ENCODE results near the gene JAKMIP3. TPM values are rescaled to one million over a fixed set of nuclear protein-coding genes. Genes with fewer than 3 reads are reported as not detected.

The JAKMIP3 gene
- polyA plus RNA-seq, 2 of the 4 experiments (the other 2 are of a cell fraction): 3.1 to 4.1 TPM

GRCh38 chr10:132036887-132037675 is 28.7 kb upstream of the JAKMIP3 start (continued):
- TF ChIP-seq CTCF (IDR thresholded peaks at IDR 0.05) (peak; percentile 45; the same call in 2 of the 3 replicates), RNF2 (IDR thresholded peaks at IDR 0.05; ENCODE audit: borderline replicate concordance, low read depth) (no peak), ZNF302 (CRISPR knock-in tag; IDR thresholded peaks at IDR 0.05) (no peak), JUNB (IDR thresholded peaks at IDR 0.05) (no peak), BHLHE40 (IDR thresholded peaks at IDR 0.05; ENCODE audit: low read depth, low read length) (no peak), RCOR1 (IDR thresholded peaks at IDR 0.05; ENCODE audit: low read depth, low read length) (no peak), CBX2 (IDR thresholded peaks at IDR 0.05; ENCODE audit: borderline replicate concordance, low read depth) (no peak), HMGXB4 (CRISPR knock-in tag; IDR thresholded peaks at IDR 0.05; ENCODE audit: borderline replicate concordance) (no peak), E2F6 (IDR thresholded peaks at IDR 0.05; ENCODE audit: borderline replicate concordance, low read depth) (no peak), RAD21 (conservative IDR thresholded peaks at IDR 0.05 in 1 of 2, IDR thresholded peaks at IDR 0.05 in 1 of 2) (peak; percentile 3 to 43; a peak in 3 of 5 replicates), MYC (IDR thresholded peaks at IDR 0.05; ENCODE audit: borderline replicate concordance, low read length) (no peak), KDM5A (IDR thresholded peaks at IDR 0.05) (no peak)

- ATAC-seq (no peak), FAIRE-seq (no peak), DNase-seq (ENCODE audit: low read depth in 1 of 2, low spot score in 1 of 2) (no peak)
- Histone ChIP-seq H3K9me3 (no peaks in the 10 kb centered on the region), H3K4me2 (no peak overlapping the region), H3K4me3 (no peak overlapping the region), H3K27ac (no peak overlapping the region), H3K4me1 (0 out of 3 replicates have a peak, but pooled peaks cover 3% of the 10 kb centered on the region)
- POLR2A ChIA-PET: no interaction called here
- 92% methylated on average over 10 of the region's 10 CpGs for WGBS (ENCODE audit: missing lambda C conversion rate)
- no peak for TF ChIP-seq FOSL2 (IDR thresholded peaks at IDR 0.05)
- no peak for TF ChIP-seq FOSL2 (CRISPR knock-in tag; IDR thresholded peaks at IDR 0.05)
- TF ChIP-seq HOXB13 (CRISPR knock-in tag; IDR thresholded peaks at IDR 0.05; ENCODE audit: low read depth): no peak
- TF ChIP-seq RFX5 (IDR thresholded peaks at IDR 0.05): no peak
- TF ChIP-seq E2F6 (IDR thresholded peaks at IDR 0.05; ENCODE audit: borderline replicate concordance, low read depth): no peak
- no peak for TF ChIP-seq ZC3H11A (IDR thresholded peaks at IDR 0.05)
- CTCF ChIA-PET: interaction anchor here (1.5 to 5.1 kb wide), 3 partner anchors 11 to 617 kb away, joined by 3 to 25 read pairs (median 22); no protein-coding TSS in a partner anchor
These were observed 28.1 kb upstream of the JAKMIP3 start for GRCh38 chr10:132037676-132037975.

GRCh38 chr10:132039371-132039770 is 26.4 kb upstream of the JAKMIP3 start:
- Histone ChIP-seq H3K4me1 (0 out of 3 replicates have a peak, but pooled peaks cover 3% of the 10 kb centered on the region), H3K9me3 (no peaks in the 10 kb centered on the region), H3K4me3 (no peak overlapping the region), H3K4me2 (no peak overlapping the region), H3K27ac (no peak overlapping the region)
- FAIRE-seq (no peak), ATAC-seq (no peak), DNase-seq (ENCODE audit: low read depth in 1 of 2, low spot score in 1 of 2) (no peak)
- CTCF ChIA-PET: interaction anchor here (0.9 to 5.1 kb wide), 5 partner anchors 8 to 104 kb away, joined by 3 to 25 read pairs (median 18); no protein-coding TSS in a partner anchor
- 73% methylated on average over 3 of the region's 8 CpGs for WGBS (ENCODE audit: missing lambda C conversion rate)
- TF ChIP-seq RARB (CRISPR knock-in tag; IDR thresholded peaks at IDR 0.05) (no peak), KDM5A (IDR thresholded peaks at IDR 0.05) (no peak), RNF2 (IDR thresholded peaks at IDR 0.05; ENCODE audit: borderline replicate concordance, low read depth) (no peak), CHD2 (IDR thresholded peaks at IDR 0.05; ENCODE audit: low read length, partially characterized antibody) (no peak), HDAC2 (IDR thresholded peaks at IDR 0.05) (no peak), HOXB5 (CRISPR knock-in tag; IDR thresholded peaks at IDR 0.05) (no peak), CTCF (IDR thresholded peaks at IDR 0.05) (no peak), CBX2 (IDR thresholded peaks at IDR 0.05; ENCODE audit: borderline replicate concordance, low read depth) (no peak), CHD4 (IDR thresholded peaks at IDR 0.05; ENCODE audit: borderline replicate concordance) (no peak), POLR2AphosphoS2 (conservative IDR thresholded peaks at IDR 0.05; ENCODE audit: low read length) (no peak)
- POLR2A ChIA-PET: no interaction called here
